Measurements from ENCODE around the gene CHST12.

DNA sequence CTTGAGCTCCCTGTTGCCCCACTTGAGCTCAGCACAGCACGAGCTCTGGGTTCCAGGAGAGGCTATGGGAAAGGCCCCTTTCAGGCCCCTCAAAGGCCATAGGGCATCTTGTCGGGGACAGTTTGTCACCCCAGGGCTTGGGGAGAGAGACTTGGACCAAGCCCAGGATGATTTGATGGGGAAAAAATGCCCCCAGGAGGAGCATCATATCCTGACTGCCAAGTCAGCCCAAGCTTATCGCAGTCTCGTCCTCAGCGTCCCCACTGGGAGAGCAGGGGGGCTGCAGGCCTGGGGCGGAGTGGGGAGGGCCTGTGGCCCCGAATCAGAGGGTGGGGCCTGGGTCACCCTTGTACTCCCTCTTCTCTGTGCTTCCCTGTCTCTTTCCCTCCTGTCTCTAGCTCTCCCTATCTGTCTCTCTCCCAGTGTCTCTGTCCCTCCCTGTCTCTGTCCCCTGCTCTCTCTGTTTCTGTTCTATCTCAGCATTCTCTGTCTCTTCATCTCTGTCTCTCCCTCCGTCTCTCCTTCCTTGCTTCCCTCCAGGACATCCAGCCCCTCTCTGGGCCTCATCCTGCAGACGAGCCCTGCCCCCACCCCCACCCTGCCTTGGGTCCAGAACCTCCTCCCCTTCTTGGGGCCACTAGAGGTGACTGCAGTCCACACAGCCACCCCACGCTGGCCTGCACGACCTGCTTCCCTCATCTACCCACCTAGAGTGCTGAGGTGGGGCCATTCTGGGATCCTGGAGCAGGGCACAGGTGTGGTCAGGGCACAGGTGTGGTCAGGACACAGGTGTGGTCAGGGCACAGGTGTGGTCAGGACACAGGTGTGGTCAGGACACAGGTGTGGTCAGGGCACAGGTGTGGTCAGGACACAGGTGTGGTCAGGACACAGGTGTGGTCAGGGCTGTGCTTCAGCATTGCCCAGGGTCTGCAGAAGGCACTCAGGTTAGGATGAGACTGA is 90.1 kb downstream of the CHST12 start:
- TF ChIP-seq, protein P1, sequence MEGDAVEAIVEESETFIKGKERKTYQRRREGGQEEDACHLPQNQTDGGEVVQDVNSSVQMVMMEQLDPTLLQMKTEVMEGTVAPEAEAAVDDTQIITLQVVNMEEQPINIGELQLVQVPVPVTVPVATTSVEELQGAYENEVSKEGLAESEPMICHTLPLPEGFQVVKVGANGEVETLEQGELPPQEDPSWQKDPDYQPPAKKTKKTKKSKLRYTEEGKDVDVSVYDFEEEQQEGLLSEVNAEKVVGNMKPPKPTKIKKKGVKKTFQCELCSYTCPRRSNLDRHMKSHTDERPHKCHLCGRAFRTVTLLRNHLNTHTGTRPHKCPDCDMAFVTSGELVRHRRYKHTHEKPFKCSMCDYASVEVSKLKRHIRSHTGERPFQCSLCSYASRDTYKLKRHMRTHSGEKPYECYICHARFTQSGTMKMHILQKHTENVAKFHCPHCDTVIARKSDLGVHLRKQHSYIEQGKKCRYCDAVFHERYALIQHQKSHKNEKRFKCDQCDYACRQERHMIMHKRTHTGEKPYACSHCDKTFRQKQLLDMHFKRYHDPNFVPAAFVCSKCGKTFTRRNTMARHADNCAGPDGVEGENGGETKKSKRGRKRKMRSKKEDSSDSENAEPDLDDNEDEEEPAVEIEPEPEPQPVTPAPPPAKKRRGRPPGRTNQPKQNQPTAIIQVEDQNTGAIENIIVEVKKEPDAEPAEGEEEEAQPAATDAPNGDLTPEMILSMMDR (IDR thresholded peaks at IDR 0.05): no peak
- TF ChIP-seq EZH2 (IDR thresholded peaks at IDR 0.05; ENCODE audit: borderline replicate concordance, insufficient read depth, low read depth, low read length, poor library complexity, severe bottlenecking): no peak
